ENCODE data around the gene DYNC1LI2. TPM values are rescaled to one million over a fixed set of nuclear protein-coding genes. Genes with fewer than 3 reads are reported as not detected.
A peak's percentile ranks its signal among the peaks of the same experiment; 100 is the strongest.
"Not testable (repeated sequence)": the region's sequence is repeated elsewhere in the genome, so short reads cannot be mapped to it uniquely, and the experiment has no call there.

DYNC1LI2 gene
- total and polyA plus RNA-seq, 4 experiments from 2014 or later: 16.0 to 78.1 (median 53.0) TPM

DNA sequence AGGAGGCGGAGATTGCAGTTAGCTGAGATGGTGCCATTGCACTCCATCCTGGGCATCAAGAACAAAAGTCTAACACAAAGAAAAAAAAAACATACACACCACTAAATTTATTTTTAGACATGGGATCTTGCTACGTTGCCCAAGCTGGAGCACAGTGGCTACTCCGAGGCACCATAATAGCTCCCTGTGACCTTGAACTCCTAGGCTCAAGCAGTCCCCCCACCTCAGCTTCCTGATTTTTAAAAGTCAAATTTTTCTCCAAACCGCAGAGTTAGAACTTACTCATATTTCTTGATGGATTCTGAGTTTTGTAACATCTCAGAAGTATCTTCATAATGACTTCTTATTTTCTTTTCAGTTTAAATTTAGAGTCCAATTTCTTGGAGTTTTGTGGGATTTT lies 58.3 kb downstream of the DYNC1LI2 start:
- H3K9me3 Mint-ChIP-seq: no peaks in the 10 kb centered on the region
- no peaks in the 10 kb centered on the region for H3K36me3 Mint-ChIP-seq
- H3K27me3 Mint-ChIP-seq: peaks cover 0 to 4% of the 10 kb centered on the region in 2 donors
- peaks cover 8% of the 10 kb centered on the region for H3K4me1 ChIP-seq (ENCODE audit: insufficient read depth, low read length)
- no peak overlapping the region for H3K4me3 ChIP-seq (ENCODE audit: low read length in 2 of 2)
- H3K9me3 ChIP-seq (ENCODE audit: control insufficient read depth in 1 of 2, low read length in 2 of 2): no peaks in the 10 kb centered on the region
- no peaks in the 10 kb centered on the region for H3K27me3 ChIP-seq (ENCODE audit: insufficient read depth, low read length)
- H3K4me3 Mint-ChIP-seq: peak overlapping the region in 1 of 8 donors; percentile 18
- ChIA-PET POLR2A (ENCODE audit: partially characterized antibody) (no interaction called here), CTCF (ENCODE audit: partially characterized antibody) (interaction anchor here (3.4 kb wide), 1 partner anchor 42 kb away, joined by 10 read pairs; no protein-coding TSS in a partner anchor)
- no peak for DNase-seq
- intact Hi-C loops (cut with micrococcal nuclease): no loop called here
- no peaks in the 10 kb centered on the region for H3K36me3 ChIP-seq (ENCODE audit: insufficient read depth, low read length)
- no peak overlapping the region for H3K27ac ChIP-seq (ENCODE audit: low read depth, low read length)
- peaks cover 3 to 20% (median 11%) of the 10 kb centered on the region in 4 donors for H3K4me1 Mint-ChIP-seq
- no peak overlapping the region for H3K27ac Mint-ChIP-seq

DNA sequence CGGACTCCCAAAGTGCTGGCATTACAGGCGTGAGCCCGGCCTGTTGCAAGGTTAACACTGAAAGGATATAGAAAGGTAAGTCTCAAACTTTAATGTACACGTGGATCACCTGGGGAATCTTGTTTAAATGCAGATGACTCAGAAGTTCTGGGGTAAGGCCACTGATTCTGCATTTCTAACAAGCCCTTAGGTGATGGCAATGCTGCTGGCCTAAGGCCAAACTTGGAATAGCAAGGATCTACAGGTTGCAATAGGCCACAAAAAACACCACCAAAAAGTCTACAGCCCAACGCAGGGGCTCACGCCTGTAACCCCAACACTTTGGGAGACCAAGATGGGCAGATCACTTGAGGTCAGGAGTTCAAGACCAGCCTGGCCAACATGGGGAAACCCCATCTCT lies 59.1 kb downstream of the DYNC1LI2 start:
- CTCF ChIA-PET (ENCODE audit: partially characterized antibody): interaction anchor here (1.4 to 3.4 kb wide), 2 partner anchors 29 to 41 kb away, joined by 3 to 10 read pairs; no protein-coding TSS in a partner anchor
- H3K9me3 Mint-ChIP-seq: no peaks in the 10 kb centered on the region

DNA sequence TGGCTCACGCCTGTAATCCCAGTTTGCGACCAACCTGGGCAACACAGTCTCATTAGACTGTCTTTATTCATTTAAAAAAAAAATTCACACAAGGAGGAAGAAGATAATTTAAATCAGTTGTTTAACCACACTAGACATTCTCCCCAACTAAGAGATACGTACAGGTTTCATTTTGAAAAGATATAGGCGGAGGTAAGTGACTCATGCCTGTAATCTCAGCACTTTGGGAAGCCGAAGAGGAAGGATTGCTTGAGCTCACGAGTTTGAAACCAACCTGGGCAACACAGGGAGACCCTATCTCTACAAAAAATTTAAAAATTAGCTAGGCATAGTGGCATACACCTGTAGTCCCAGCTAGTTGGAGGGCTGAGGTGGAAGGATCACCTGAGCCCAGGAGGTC lies 60.2 kb downstream of the DYNC1LI2 start:
- Mint-ChIP-seq H3K9me3 (no peaks in the 10 kb centered on the region), H3K36me3 (no peaks in the 10 kb centered on the region), H3K27ac (no peak overlapping the region), H3K4me1 (peaks cover 0 to 12% (median 6%) of the 10 kb centered on the region in 4 donors), H3K4me3 (no peak overlapping the region), H3K27me3 (peaks cover 0 to 4% of the 10 kb centered on the region in 2 donors)
- no peaks in the 10 kb centered on the region for H3K27me3 ChIP-seq (ENCODE audit: insufficient read depth, low read length)
- no peaks in the 10 kb centered on the region for H3K36me3 ChIP-seq (ENCODE audit: insufficient read depth, low read length)
- no peak overlapping the region for H3K27ac ChIP-seq (ENCODE audit: low read depth, low read length)
- DNase-seq: no peak
- H3K4me1 ChIP-seq (ENCODE audit: insufficient read depth, low read length): peaks cover 8% of the 10 kb centered on the region
- intact Hi-C loops (cut with micrococcal nuclease): no loop called here
- POLR2A ChIA-PET (ENCODE audit: partially characterized antibody): no interaction called here
- H3K9me3 ChIP-seq (ENCODE audit: control insufficient read depth in 1 of 2, low read length in 2 of 2): no peaks in the 10 kb centered on the region
- no peak overlapping the region for H3K4me3 ChIP-seq (ENCODE audit: low read length in 2 of 2)
- CTCF ChIA-PET (ENCODE audit: partially characterized antibody): interaction anchor here (1.4 to 3.4 kb wide), 2 partner anchors 28 to 40 kb away, joined by 3 to 10 read pairs; no protein-coding TSS in a partner anchor

More for the DNA sequence above, 59.1 kb downstream of the DYNC1LI2 start:
- Mint-ChIP-seq H3K36me3 (no peaks in the 10 kb centered on the region), H3K4me1 (peaks cover 1 to 17% (median 10%) of the 10 kb centered on the region in 4 donors), H3K4me3 (no peak overlapping the region), H3K27me3 (peaks cover 0 to 4% of the 10 kb centered on the region in 2 donors), H3K27ac (no peak overlapping the region)
- no peak for DNase-seq
- H3K4me3 ChIP-seq (ENCODE audit: low read length in 2 of 2): no peak overlapping the region
- intact Hi-C loops (cut with micrococcal nuclease): no loop called here
- POLR2A ChIA-PET (ENCODE audit: partially characterized antibody): no interaction called here
- peaks cover 8% of the 10 kb centered on the region for H3K4me1 ChIP-seq (ENCODE audit: insufficient read depth, low read length)
- no peaks in the 10 kb centered on the region for H3K27me3 ChIP-seq (ENCODE audit: insufficient read depth, low read length)
- no peaks in the 10 kb centered on the region for H3K36me3 ChIP-seq (ENCODE audit: insufficient read depth, low read length)
- H3K27ac ChIP-seq (ENCODE audit: low read depth, low read length): no peak overlapping the region
- no peaks in the 10 kb centered on the region for H3K9me3 ChIP-seq (ENCODE audit: control insufficient read depth in 1 of 2, low read length in 2 of 2)

DNA sequence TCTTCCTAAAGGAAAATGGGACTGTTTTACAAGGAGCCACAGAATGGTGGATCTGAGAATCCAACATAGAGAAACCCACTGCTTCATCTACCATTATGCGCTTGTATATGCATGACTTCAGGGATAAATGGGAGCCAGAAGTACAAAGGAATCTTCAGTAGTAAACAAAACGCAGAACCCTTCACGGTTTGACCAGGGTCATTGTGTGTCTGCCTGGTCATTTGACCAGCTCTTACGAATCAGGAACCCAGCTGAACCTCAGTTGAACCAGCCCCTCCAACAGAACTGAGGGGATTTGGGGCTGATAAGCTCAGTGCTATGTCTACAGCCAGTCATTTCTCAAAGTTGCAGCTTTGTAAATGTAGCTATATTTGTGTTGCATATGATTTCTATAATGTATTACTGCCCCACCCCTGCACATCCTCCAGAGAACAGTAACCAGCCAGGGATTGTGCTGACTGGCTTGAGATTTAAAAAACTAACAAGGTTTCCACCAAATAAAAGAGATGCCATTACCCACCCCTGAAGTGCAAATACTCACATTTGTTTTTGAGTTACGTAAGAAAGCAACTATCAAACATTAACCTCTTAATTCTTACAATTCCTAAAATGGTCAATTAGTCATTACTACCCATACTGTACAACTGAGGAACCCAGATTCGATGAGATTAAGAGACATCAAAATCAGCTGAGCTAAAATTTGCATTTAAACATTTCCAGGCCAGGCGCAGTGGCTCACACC lies 61.1 kb downstream of the DYNC1LI2 start:
- Mint-ChIP-seq H3K9me3 (no peaks in the 10 kb centered on the region), H3K4me1 (peaks cover 0 to 6% (median 2%) of the 10 kb centered on the region in 4 donors), H3K27me3 (peaks cover 0 to 4% of the 10 kb centered on the region in 2 donors), H3K36me3 (no peaks in the 10 kb centered on the region), H3K27ac (no peak overlapping the region), H3K4me3 (no peak overlapping the region)
- POLR2A ChIA-PET (ENCODE audit: partially characterized antibody): no interaction called here
- DNase-seq: no peak
- no peaks in the 10 kb centered on the region for H3K9me3 ChIP-seq (ENCODE audit: control insufficient read depth in 1 of 2, low read length in 2 of 2)
- no peaks in the 10 kb centered on the region for H3K27me3 ChIP-seq (ENCODE audit: insufficient read depth, low read length)
- no peaks in the 10 kb centered on the region for H3K36me3 ChIP-seq (ENCODE audit: insufficient read depth, low read length)
- CTCF ChIA-PET (ENCODE audit: partially characterized antibody): interaction anchor here (3.4 kb wide), 1 partner anchor 39 kb away, joined by 10 read pairs; no protein-coding TSS in a partner anchor
- no peak overlapping the region for H3K4me3 ChIP-seq (ENCODE audit: low read length in 2 of 2)
- no peak overlapping the region for H3K27ac ChIP-seq (ENCODE audit: low read depth, low read length)
- intact Hi-C loops (cut with micrococcal nuclease): no loop called here
- H3K4me1 ChIP-seq (ENCODE audit: insufficient read depth, low read length): peaks cover under 1% of the 10 kb centered on the region

DNA sequence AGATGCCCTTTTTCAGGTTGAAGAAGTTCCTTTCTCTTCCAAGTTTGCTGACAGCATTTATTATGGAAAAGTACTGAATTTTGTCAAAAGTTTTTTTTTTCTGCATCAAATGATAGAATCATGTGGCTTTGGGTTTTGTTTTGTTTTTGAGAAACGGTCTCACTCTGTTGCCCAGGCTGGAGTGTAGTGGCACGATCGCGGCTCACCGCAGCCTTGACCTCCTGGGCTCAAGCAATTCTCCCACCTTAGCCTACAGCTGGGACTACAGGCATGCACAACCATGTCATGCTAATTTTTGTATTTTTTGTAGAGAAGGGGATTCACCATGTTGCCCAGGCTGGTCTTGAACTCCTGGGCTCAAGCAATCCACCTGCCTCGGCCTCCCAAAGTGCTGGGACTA lies 62.1 kb downstream of the DYNC1LI2 start:
- no peaks in the 10 kb centered on the region for H3K36me3 Mint-ChIP-seq
- CTCF ChIA-PET (ENCODE audit: partially characterized antibody): no interaction called here

DNA sequence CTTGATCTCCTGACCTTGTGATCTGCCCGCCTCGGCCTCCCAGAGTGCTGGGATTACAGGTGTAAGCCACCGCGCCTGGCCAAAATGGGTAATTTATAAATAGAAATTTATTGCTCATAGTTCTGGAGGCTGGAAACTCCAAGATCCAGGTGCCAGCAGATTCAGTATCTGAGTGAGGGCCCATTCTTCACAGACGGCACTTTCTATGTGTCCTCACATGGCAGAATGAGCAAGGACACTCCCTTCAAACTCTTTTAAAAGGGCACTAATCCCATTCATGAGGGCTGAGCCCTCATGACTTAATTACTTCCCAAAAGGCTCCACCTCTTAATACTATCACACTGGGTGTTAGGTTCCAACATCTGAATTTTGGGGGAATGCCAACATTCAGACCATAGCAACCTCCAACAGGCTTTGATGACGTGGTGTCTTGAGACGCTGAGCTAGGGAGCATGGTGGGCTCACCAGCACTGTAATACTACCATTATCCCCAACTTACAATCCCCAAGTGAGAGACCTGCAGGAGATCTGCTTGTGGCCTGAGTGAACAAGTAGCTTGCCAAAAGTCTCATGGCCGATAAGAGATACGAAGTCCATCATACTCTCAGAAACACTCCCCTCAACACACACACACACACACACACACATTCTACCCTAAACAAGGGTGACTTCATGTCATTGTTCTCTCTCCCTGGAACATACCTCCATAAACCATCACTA lies 63.3 kb downstream of the DYNC1LI2 start:
- H3K9me3 ChIP-seq (ENCODE audit: control insufficient read depth in 1 of 2, low read length in 2 of 2): no peaks in the 10 kb centered on the region
- ChIA-PET POLR2A (ENCODE audit: partially characterized antibody) (no interaction called here), CTCF (ENCODE audit: partially characterized antibody) (no interaction called here)
- H3K4me3 Mint-ChIP-seq: no peak overlapping the region
- H3K4me1 Mint-ChIP-seq: no peaks in the 10 kb centered on the region
- no peaks in the 10 kb centered on the region for H3K27me3 ChIP-seq (ENCODE audit: insufficient read depth, low read length)
- no peaks in the 10 kb centered on the region for H3K36me3 ChIP-seq (ENCODE audit: insufficient read depth, low read length)
- H3K27ac ChIP-seq (ENCODE audit: low read depth, low read length): no peak overlapping the region
- no peaks in the 10 kb centered on the region for H3K9me3 Mint-ChIP-seq
- H3K4me3 ChIP-seq (ENCODE audit: low read length in 2 of 2): no peak overlapping the region
- intact Hi-C loops (cut with micrococcal nuclease): no loop called here
- H3K36me3 Mint-ChIP-seq: no peaks in the 10 kb centered on the region
- H3K27me3 Mint-ChIP-seq: peaks cover 0 to 2% of the 10 kb centered on the region in 2 donors
- no peak overlapping the region for H3K27ac Mint-ChIP-seq
- H3K4me1 ChIP-seq (ENCODE audit: insufficient read depth, low read length): no peaks in the 10 kb centered on the region
- DNase-seq: no peak

More for the DNA sequence above, 62.1 kb downstream of the DYNC1LI2 start:
- Histone ChIP-seq H3K27me3 (ENCODE audit: insufficient read depth, low read length) (no peaks in the 10 kb centered on the region), H3K36me3 (ENCODE audit: insufficient read depth, low read length) (no peaks in the 10 kb centered on the region), H3K9me3 (ENCODE audit: control insufficient read depth in 1 of 2, low read length in 2 of 2) (no peaks in the 10 kb centered on the region), H3K4me1 (ENCODE audit: insufficient read depth, low read length) (no peaks in the 10 kb centered on the region), H3K27ac (ENCODE audit: low read depth, low read length) (no peak overlapping the region), H3K4me3 (ENCODE audit: low read length in 2 of 2) (no peak overlapping the region)
- no peaks in the 10 kb centered on the region for H3K9me3 Mint-ChIP-seq
- POLR2A ChIA-PET (ENCODE audit: partially characterized antibody): no interaction called here
- no peak for DNase-seq
- intact Hi-C loops (cut with micrococcal nuclease): no loop called here
- peaks cover 0 to 2% of the 10 kb centered on the region in 2 donors for H3K27me3 Mint-ChIP-seq
- H3K27ac Mint-ChIP-seq: no peak overlapping the region
- H3K4me3 Mint-ChIP-seq: no peak overlapping the region
- H3K4me1 Mint-ChIP-seq: no peaks in the 10 kb centered on the region

DNA sequence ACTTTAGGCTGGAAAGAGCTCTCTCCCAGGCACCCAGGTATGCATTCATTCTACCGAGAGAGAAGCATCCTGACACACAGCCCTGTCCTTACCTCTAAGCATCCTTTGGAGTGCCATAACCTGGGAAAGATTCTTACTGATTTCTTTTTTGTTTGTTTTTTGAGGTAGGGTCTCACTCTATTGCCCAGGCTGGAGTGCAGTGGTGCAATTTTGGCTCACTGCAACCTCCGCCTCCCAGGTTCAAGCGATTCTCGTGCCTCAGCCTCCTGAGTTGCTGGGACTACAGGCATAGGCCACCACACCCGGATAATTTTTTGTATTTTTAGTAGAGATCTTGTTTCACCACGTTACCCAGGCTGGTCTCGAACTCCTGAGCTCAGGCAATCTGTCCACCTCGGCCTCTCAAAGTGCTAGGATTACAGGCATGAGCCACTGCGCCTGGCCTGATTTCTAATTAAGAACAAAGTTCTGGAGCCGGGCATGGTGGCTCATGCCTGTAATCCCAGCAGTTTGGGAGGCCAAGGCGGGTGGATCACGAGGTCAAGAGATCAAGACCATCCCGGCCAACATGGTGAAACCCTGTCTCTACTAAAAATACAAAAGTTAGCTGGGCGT lies 65.8 kb downstream of the DYNC1LI2 start:
- H3K27ac ChIP-seq (ENCODE audit: low read depth, low read length); H3K9me3 Mint-ChIP-seq; H3K4me3 Mint-ChIP-seq; H3K27me3 Mint-ChIP-seq; H3K4me3 ChIP-seq (ENCODE audit: low read length in 2 of 2); H3K36me3 ChIP-seq (ENCODE audit: insufficient read depth, low read length); H3K4me1 Mint-ChIP-seq; intact Hi-C loops (cut with micrococcal nuclease); H3K4me1 ChIP-seq (ENCODE audit: insufficient read depth, low read length); H3K9me3 ChIP-seq (ENCODE audit: control insufficient read depth in 1 of 2, low read length in 2 of 2); DNase-seq; H3K36me3 Mint-ChIP-seq; H3K27ac Mint-ChIP-seq; H3K27me3 ChIP-seq (ENCODE audit: insufficient read depth, low read length); POLR2A ChIA-PET (ENCODE audit: partially characterized antibody): not testable (repeated sequence)
- CTCF ChIA-PET (ENCODE audit: partially characterized antibody): interaction anchor here (0.9 kb wide), 1 partner anchor 12 kb away, joined by 3 read pairs; the partner anchor contains the start of gene CMTM4

Data from CD4-positive, alpha-beta memory T cell (primary cell).